ENCODE measurements around the gene RALGAPA2.

DNA sequence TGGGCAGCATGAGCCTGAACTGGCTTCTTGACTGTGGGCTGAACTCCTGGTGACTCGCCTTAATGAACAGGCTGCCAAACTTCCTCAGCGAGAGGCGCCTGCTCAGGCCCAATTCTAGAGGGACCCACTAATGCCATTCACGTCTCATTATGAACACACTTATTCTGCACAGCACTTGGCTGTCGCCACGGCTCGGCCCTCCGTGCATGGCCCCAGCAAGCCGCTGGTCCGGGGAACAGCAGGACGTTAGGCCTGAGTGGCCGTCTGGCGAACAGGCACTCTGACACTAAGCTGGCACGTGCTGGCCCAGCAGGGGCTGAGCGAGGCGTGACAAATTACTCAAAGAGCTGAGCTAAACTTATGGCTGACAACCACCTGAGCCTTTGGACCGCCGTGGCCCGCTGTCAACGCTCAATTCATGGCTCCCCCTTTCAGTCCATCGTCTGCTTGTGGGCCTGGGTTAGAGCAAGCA lies 298.6 kb downstream of the RALGAPA2 start:
- TF ChIP-seq, protein P1, sequence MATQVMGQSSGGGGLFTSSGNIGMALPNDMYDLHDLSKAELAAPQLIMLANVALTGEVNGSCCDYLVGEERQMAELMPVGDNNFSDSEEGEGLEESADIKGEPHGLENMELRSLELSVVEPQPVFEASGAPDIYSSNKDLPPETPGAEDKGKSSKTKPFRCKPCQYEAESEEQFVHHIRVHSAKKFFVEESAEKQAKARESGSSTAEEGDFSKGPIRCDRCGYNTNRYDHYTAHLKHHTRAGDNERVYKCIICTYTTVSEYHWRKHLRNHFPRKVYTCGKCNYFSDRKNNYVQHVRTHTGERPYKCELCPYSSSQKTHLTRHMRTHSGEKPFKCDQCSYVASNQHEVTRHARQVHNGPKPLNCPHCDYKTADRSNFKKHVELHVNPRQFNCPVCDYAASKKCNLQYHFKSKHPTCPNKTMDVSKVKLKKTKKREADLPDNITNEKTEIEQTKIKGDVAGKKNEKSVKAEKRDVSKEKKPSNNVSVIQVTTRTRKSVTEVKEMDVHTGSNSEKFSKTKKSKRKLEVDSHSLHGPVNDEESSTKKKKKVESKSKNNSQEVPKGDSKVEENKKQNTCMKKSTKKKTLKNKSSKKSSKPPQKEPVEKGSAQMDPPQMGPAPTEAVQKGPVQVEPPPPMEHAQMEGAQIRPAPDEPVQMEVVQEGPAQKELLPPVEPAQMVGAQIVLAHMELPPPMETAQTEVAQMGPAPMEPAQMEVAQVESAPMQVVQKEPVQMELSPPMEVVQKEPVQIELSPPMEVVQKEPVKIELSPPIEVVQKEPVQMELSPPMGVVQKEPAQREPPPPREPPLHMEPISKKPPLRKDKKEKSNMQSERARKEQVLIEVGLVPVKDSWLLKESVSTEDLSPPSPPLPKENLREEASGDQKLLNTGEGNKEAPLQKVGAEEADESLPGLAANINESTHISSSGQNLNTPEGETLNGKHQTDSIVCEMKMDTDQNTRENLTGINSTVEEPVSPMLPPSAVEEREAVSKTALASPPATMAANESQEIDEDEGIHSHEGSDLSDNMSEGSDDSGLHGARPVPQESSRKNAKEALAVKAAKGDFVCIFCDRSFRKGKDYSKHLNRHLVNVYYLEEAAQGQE (IDR thresholded peaks at IDR 0.05; ENCODE audit: low read depth, low read length) = no peak
- TF ChIP-seq MXI1 (IDR thresholded peaks at IDR 0.05; ENCODE audit: low read depth, low read length) (no peak), POLR2AphosphoS5 (IDR thresholded peaks at IDR 0.05; ENCODE audit: low read depth, low read length) (no peak), EP300 (IDR thresholded peaks at IDR 0.05; ENCODE audit: borderline replicate concordance in 1 of 2, low read depth in 1 of 2, low read length in 1 of 2) (no peak), RAD21 (IDR thresholded peaks at IDR 0.05; ENCODE audit: low read length) (no peak), NRF1 (IDR thresholded peaks at IDR 0.05; ENCODE audit: low read depth, low read length) (no peak), TAF1 (IDR thresholded peaks at IDR 0.05; ENCODE audit: borderline replicate concordance, low read depth, low read length) (no peak)
- TF ChIP-seq, protein P2, sequence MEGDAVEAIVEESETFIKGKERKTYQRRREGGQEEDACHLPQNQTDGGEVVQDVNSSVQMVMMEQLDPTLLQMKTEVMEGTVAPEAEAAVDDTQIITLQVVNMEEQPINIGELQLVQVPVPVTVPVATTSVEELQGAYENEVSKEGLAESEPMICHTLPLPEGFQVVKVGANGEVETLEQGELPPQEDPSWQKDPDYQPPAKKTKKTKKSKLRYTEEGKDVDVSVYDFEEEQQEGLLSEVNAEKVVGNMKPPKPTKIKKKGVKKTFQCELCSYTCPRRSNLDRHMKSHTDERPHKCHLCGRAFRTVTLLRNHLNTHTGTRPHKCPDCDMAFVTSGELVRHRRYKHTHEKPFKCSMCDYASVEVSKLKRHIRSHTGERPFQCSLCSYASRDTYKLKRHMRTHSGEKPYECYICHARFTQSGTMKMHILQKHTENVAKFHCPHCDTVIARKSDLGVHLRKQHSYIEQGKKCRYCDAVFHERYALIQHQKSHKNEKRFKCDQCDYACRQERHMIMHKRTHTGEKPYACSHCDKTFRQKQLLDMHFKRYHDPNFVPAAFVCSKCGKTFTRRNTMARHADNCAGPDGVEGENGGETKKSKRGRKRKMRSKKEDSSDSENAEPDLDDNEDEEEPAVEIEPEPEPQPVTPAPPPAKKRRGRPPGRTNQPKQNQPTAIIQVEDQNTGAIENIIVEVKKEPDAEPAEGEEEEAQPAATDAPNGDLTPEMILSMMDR (IDR thresholded peaks at IDR 0.05) = no peak
- TF ChIP-seq, protein P3, sequence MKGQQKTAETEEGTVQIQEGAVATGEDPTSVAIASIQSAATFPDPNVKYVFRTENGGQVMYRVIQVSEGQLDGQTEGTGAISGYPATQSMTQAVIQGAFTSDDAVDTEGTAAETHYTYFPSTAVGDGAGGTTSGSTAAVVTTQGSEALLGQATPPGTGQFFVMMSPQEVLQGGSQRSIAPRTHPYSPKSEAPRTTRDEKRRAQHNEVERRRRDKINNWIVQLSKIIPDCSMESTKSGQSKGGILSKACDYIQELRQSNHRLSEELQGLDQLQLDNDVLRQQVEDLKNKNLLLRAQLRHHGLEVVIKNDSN (IDR thresholded peaks at IDR 0.05; ENCODE audit: borderline replicate concordance, low read depth) = no peak
- TF ChIP-seq, protein P4, sequence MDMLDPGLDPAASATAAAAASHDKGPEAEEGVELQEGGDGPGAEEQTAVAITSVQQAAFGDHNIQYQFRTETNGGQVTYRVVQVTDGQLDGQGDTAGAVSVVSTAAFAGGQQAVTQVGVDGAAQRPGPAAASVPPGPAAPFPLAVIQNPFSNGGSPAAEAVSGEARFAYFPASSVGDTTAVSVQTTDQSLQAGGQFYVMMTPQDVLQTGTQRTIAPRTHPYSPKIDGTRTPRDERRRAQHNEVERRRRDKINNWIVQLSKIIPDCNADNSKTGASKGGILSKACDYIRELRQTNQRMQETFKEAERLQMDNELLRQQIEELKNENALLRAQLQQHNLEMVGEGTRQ (IDR thresholded peaks at IDR 0.05; ENCODE audit: borderline replicate concordance, low read depth, low read length) = no peak
- TF ChIP-seq, protein P5, sequence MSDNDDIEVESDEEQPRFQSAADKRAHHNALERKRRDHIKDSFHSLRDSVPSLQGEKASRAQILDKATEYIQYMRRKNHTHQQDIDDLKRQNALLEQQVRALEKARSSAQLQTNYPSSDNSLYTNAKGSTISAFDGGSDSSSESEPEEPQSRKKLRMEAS (IDR thresholded peaks at IDR 0.05; ENCODE audit: low read depth) = no peak
